ENCODE results near the gene IMPDH1.

DNA sequence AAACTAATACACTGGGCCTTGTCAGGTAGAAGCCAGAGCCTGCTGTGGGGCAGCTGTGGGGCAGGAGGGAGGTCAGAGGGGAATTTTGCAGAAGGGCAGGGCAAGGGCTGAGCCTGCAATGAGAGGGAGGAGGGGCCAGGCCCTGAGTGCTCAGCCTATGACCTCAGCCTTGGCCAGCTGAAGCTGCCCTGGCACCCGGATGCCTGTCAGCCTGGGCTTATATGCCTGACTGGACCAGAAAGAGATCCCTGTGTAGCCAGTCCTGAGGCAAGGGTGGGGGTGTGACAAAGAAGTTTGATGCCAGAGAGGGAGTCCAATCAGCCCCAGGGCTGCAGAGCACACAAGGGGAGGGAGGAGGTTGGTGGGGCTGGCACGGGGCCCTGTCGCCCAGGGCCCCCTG is 26.0 kb downstream of the IMPDH1 start:
- TF ChIP-seq, protein P1, sequence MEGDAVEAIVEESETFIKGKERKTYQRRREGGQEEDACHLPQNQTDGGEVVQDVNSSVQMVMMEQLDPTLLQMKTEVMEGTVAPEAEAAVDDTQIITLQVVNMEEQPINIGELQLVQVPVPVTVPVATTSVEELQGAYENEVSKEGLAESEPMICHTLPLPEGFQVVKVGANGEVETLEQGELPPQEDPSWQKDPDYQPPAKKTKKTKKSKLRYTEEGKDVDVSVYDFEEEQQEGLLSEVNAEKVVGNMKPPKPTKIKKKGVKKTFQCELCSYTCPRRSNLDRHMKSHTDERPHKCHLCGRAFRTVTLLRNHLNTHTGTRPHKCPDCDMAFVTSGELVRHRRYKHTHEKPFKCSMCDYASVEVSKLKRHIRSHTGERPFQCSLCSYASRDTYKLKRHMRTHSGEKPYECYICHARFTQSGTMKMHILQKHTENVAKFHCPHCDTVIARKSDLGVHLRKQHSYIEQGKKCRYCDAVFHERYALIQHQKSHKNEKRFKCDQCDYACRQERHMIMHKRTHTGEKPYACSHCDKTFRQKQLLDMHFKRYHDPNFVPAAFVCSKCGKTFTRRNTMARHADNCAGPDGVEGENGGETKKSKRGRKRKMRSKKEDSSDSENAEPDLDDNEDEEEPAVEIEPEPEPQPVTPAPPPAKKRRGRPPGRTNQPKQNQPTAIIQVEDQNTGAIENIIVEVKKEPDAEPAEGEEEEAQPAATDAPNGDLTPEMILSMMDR (IDR thresholded peaks at IDR 0.05; ENCODE audit: low read length) = no peak
- TF ChIP-seq EZH2phosphoT487 (IDR thresholded peaks at IDR 0.05; ENCODE audit: low read length) = no peak
- TF ChIP-seq EZH2 (optimal IDR thresholded peaks at IDR 0.05; ENCODE audit: low read depth, low read length) = no peak
